Stimulated activated CD8-positive, alpha-beta memory T cell treated with anti-CD3 and anti-CD28 coated beads, Interleukin-7, amount 100 ng/mL, for 48 hours (primary cell): Measurements from ENCODE around the gene MET.
"Not testable (repeated sequence)": the region's sequence is repeated elsewhere in the genome, so short reads cannot be mapped to it uniquely, and the experiment has no call there.

Experiments
- DNase-seq, 2 donors: peaks; one replicate each; pipeline ENCODE4 v3.0.0-alpha.2; 2020; ENCODE audit warnings: low read depth in 1 of 2; ENCODE audit errors: extremely low read depth in 1 of 2

MET gene

DNA sequence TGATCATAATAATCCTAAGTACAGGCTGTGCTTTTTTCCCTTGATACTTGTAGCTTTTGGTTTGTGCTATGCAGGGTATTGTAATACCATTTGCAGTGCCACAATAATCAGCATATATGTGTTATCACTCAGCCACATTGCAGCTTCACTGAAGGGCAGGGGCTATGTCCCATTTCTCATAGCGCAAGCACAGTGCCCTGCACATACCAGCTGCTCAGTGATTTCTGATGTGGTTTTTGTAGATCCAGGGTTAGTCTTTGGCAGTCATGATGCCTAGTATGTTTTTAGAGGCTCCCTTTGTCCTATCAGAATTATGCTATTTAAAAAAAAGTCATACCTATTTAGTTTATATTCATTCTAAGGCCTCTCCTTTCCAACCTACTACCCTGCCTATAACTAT, 25.8 kb downstream of the MET start:
- no peak for DNase-seq

- no peak for DNase-seq
Observed at GRCh38 chr7:116698396-116698795, 26.4 kb downstream of the MET start.

- DNase-seq = no peak
Observed at GRCh38 chr7:116698930-116699721, 27.1 kb downstream of the MET start.

GRCh38 chr7:116699722-116700120, 27.7 kb downstream of the MET start:
- no peak for DNase-seq

DNA sequence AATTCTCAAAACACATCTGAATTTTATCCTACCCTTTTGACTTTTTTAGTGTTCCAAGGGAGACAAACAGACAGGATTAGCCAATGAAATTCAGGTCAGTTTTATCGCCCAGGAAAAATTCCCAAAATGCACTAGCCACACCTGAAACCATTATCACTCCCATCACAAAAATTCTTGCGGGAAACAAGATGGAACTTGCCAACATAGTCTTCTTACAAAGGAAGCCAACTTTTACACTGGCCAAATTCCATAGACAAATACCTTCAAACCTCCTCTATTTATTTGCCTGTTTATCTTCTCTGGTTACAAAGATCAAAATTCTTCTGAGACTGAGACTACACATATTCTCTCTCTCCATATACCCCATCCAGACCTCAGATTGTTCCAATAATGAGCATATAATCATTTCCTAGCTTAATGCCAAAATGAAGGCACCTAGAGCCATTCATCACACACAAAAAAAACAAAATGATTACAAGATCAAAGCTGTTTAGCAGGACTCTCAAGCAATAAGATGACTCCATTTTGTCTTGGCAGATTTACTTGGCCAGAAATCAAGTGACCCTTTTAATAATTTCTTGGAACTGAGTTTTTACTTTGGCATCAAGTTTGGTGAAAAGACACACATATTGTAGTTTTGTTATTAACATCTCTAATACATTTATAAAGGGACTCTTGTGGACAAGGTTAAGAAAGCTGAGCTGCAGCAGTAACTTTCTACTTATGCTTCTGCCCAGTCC, 30.2 kb downstream of the MET start:
- no peak for DNase-seq

DNA sequence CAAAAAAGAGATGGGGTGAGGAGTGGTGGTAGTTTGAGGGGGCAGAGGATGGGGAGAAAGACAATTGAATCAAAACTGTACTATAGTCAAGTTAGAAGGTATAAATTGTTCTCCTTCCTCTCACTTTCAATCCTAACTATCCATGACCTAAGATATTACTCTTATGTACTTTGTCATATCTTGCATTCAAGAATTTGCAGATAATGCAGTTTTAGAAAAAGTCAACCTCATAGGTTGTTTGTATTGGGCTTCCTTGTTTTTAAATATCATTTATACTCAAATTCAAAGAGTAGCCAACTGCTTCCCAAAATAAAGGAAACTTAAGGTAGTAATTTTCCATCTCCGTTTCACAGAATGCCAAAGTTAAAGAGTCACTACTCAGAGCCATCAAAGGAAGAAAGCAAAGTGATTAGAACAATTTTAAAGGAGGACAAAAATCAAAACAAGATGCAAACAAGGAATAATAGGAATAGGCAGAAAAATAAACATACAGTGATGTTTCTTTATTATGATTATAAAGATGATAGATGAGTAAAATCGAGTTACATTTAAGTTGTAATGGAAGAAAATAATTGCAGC, 32.7 kb downstream of the MET start:
- no peak for DNase-seq

DNA sequence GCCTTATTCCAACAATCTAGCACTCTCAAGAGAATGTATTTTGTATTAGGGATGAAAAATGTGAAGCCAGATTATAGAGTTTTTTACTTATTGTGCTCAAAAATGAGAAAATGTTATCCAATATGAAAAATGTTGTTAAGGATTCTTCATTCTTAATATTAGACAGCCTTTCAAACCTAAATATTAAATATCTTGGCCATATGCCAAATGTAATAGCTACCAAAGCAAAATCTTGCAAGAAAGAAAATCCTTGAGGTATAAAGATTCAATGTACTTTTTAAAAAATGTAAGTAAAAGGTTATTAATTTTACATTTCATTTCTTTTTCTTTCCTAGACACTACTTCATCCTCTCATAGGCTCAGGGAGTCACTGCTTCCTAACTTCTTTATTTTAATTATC, 33.4 kb downstream of the MET start:
- DNase-seq = no peak

GRCh38 chr7:116706668-116707126, 34.7 kb downstream of the MET start:
- no peak for DNase-seq

DNA sequence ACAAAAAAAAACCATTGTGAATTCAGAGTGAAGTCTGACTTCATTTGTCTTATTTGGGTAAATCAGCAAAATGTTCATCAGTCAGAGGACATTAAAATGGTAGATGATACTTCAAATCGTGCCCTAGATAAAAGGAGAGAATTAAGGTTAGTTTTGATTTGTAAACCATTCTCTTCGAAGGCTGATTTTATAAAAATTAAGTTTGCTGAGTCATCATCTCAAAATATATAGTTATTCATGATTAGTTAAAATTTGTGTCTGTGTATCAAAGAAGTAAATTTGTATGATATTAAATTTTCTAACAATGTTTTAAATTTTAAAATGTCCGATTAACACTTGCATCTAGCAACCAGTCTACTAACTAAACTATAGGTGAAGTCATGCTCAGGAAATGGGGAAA, 35.3 kb downstream of the MET start:
- DNase-seq = no peak

DNA sequence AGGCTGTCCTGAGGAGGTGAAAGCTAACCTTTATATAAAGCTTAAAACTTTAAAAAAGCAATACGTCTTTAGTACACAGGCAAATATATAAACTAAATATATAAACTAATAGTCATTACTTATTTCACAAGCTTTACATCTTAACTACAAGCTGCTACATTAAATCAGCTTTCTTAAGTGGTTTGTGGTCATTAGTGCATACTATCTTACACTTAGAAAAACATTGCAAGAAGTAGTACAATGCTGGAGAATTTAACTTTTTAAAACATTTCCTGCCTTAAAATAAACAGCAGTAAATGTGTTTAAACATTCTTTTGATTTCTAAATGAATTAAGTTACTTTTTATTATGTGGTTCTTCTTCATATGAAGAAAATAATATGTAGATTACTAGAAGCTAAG, 36.3 kb downstream of the MET start:
- DNase-seq = no peak

- no peak for DNase-seq
Observed at GRCh38 chr7:116708861-116709260, 36.9 kb downstream of the MET start.

GRCh38 chr7:116709336-116709735, 37.3 kb downstream of the MET start:
- no peak for DNase-seq

DNA sequence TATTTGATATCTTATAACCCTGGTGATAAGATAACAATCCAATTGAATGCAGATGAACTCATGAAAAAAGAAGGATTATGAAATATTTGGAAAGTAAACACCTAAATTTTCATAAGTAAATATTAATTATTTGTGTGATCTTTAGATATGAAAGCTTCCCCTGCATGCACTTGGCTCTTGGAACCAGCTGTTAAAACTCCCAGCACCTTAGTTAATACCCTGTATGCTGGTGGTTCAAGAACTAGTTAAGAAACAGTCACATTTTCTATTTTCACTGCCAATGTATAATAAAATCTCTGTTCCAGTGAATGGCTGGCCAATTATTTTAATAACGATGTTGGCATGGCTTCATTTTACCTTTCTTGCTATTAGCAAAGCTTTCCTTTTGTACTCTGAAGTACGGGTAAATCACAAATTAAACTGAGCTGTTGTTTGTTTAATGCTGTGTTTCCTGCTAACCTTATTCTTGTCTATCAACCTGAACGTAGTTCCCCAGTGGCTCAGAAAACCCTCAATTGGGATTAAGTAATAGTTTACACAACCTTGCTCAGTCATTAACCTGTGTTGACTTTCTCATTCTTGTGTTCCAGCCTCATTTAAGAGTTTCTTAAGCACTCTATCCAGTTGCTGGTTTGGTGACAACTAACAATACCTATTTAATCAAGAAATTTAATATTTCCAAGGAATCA, 38.9 kb downstream of the MET start:
- DNase-seq = no peak

DNA sequence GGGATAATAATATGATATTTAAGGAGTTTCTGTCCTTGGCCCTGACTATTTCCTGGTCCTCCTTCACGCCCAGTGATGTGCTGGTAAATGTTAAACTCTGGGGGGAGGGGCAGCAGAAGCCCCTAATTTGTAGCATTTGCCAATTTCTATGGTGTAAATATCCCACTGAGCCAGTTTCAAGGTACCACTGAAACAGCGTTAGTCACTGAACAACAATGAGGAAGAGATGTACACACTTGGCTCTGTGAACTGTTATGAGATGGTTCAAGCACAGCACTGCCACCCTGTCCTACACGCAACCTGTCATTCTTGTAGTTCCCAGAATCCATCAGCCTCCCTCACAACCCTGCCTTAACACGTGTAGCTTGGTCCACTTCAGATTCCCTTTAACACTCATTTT, 39.8 kb downstream of the MET start:
- no peak for DNase-seq

GRCh38 chr7:116713500-116713899, 41.5 kb downstream of the MET start:
- DNase-seq = no peak

- no peak for DNase-seq
Observed at GRCh38 chr7:116713918-116714317, 41.9 kb downstream of the MET start.

GRCh38 chr7:116715077-116715476, 43.1 kb downstream of the MET start:
- no peak for DNase-seq

- DNase-seq = no peak
Observed at GRCh38 chr7:116717137-116717536, 45.1 kb downstream of the MET start.

DNA sequence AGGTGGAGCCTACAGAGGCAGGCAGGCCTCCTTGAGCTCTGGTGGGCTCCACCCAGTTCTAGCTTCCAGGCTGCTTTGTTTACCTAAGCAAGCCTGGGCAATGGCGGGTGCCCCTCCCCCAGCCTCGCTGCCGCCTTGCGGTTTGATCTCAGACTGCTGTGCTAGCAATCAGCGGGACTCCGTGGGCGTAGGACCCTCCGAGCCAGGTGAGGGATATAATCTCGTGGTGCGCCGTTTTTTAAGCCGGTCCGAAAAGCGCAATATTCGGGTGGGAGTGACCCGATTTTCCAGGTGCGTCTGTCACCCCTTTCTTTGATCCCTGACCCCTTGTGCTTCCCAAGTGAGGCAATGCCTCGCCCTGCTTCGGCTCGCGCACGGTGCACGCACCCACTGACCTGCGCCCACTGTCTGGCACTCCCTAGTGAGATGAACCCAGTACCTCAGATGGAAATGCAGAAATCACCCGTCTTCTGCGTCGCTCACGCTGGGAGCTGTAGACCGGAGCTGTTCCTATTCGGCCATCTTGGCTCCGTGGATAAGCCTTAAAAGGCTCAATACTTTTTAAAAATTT, 52.0 kb downstream of the MET start:
- DNase-seq = not testable (repeated sequence)

- no peak for DNase-seq
Observed at GRCh38 chr7:116724560-116725231, 52.7 kb downstream of the MET start.
